Smooth muscle cell (in vitro differentiated cells): Measurements from ENCODE around the gene ORC1. TPM values are rescaled to one million over a fixed set of nuclear protein-coding genes. Genes with fewer than 3 reads are reported as not detected.

Experiments used
- DNase-seq: peaks from one replicate; lab custom pipeline; 2025; ENCODE audit not compliant: unreplicated experiment; lab: John Stamatoyannopoulos, UW
- H2AFZ ChIP-seq: fragments of 200-600 bp; sonication (generic); 2 replicates; pipeline ENCODE4 v1.6.0; 2016; ENCODE audit warnings: antibody characterized with exemption, low read depth, mild to moderate bottlenecking
- H3F3A ChIP-seq: fragments of 200-600 bp; sonication (generic); 2 replicates; pipeline ENCODE4 v1.6.0; 2017; ENCODE audit warnings: antibody characterized with exemption, low read depth
- H3K27ac ChIP-seq: fragments of 200-600 bp; sonication (generic); 2 replicates; pipeline ENCODE4 v1.5.1; 2016; ENCODE audit warnings: low read depth, mild to moderate bottlenecking
- H3K27me3 ChIP-seq: fragments of 200-600 bp; sonication (generic); 2 replicates; pipeline ENCODE4 v1.6.1; 2016; ENCODE audit warnings: low read depth, mild to moderate bottlenecking
- H3K36me3 ChIP-seq: fragments of 200-600 bp; sonication (generic); 2 replicates; pipeline ENCODE4 v1.5.1; 2016; ENCODE audit warnings: low read depth
- H3K4me1 ChIP-seq: fragments of 200-600 bp; sonication (generic); 2 replicates; pipeline ENCODE4 v1.5.1; 2016; ENCODE audit warnings: low read depth
- H3K4me2 ChIP-seq: fragments of 200-600 bp; sonication (generic); 2 replicates; pipeline ENCODE4 v1.6.0; 2016; ENCODE audit warnings: mild to moderate bottlenecking
- H3K4me3 ChIP-seq: fragments of 200-600 bp; sonication (generic); 2 replicates; pipeline ENCODE4 v1.5.1; 2016; ENCODE audit warnings: mild to moderate bottlenecking
- H3K79me2 ChIP-seq: fragments of 200-600 bp; sonication (generic); 2 replicates; pipeline ENCODE4 v1.6.0; 2016; ENCODE audit warnings: low read depth, mild to moderate bottlenecking
- H3K9ac ChIP-seq: fragments of 200-600 bp; sonication (generic); 2 replicates; pipeline ENCODE4 v1.6.0; 2016; ENCODE audit warnings: low read depth
- H3K9me3 ChIP-seq: fragments of 200-600 bp; sonication (generic); replicated peaks from 2 replicates; pipeline ENCODE4 v1.5.1; 2016; ENCODE audit warnings: low read depth
- H4K20me1 ChIP-seq: fragments of 200-600 bp; sonication (generic); 2 replicates; pipeline ENCODE4 v1.6.0; 2016; ENCODE audit warnings: low read depth
- CTCF ChIP-seq: fragments of 200-600 bp; sonication (generic); IDR thresholded peaks from 2 replicates; pipeline ENCODE4 v1.5.1; 2017; ENCODE audit warnings: borderline replicate concordance, mild to moderate bottlenecking, antibody characterized with exemption; ENCODE audit not compliant: insufficient read depth, poor library complexity, severe bottlenecking
- WGBS: methylation state at CpG from one replicate; pipeline ENCODE4 v1.1.7; 2016; ENCODE audit warnings: low lambda C conversion rate; 5-methylcytosine and 5-hydroxymethylcytosine counted together
- polyA plus RNA-seq: library from polyadenylated mRNA; unstranded; fragments of >200 nt; fragmentation: Nextera tagmentation; extraction: Ambion mirVana; gene quantifications from 2 replicates; pipeline ENCODE4 v1.2.1, GENCODE V29; 2016
- total RNA-seq: library from RNA; depleted of rRNA; stranded (reverse); fragments of >200 nt; gene quantifications from 2 replicates; pipeline ENCODE4 v1.2.3, GENCODE V29; 2014

Gene ORC1
- total RNA-seq (1.9 and 3.5 TPM in 2 replicates), polyA plus RNA-seq (1.9 and 2.5 TPM in 2 replicates)

- peaks cover 5% of the 10 kb centered on the region for H3F3A ChIP-seq
- TF ChIP-seq CTCF, result peak; percentile 46
- H3K4me1 ChIP-seq, result peaks cover 13% of the 10 kb centered on the region
- H3K4me2 ChIP-seq, result peak within 1 kb of the TSS; percentile 91
- H3K27me3 ChIP-seq, result no peaks in the 10 kb centered on the region
- peak within 1 kb of the TSS; percentile 68 for H3K4me3 ChIP-seq
- peaks cover 5% of the 10 kb centered on the region for H3K36me3 ChIP-seq
- H3K79me2 ChIP-seq, result peaks cover 42% of the 10 kb centered on the region
- H3K9me3 ChIP-seq, result no peaks in the 10 kb centered on the region
- H3K9ac ChIP-seq, result peak within 1 kb of the TSS; percentile 91
- H2AFZ ChIP-seq, result peak within 1 kb of the TSS; percentile 81
- under 1% methylated on average over 57 of the region's 57 CpGs for WGBS
- no peaks in the 10 kb centered on the region for H4K20me1 ChIP-seq
- DNase-seq, result peak; percentile 80
- peak within 1 kb of the TSS; percentile 89 for H3K27ac ChIP-seq
Observed at GRCh38 chr1:52404116-52404974, at the start of gene ORC1, which contains the start of gene PRPF38A. ORC1 (minus strand) TSS chr1:52404423; CDS start chr1:52402223, 2,200 bp downstream. PRPF38A (plus strand) TSS chr1:52404602; CDS start chr1:52404750, 148 bp downstream.

DNA sequence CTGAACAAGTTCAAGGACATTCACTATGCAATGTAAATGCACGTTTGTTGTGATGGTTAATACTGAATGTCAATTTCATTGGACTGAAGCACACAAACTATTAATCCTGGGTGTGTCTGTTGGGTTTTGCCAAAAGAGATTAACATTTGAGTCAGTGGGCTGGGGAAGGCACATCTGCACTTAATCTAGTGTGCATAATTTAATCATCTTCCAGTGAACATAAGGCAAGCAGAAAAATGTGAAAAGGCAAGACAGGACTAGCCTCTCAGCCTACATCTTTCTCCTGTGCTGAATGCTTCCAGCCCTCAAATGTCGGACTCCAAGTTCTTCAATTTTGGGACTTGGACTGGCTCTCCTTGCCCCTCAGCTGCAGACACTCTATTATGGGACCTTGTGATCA lies 40.2 kb upstream of the ORC1 start:
- Histone ChIP-seq H3K4me1 (no peaks in the 10 kb centered on the region), H2AFZ (no peak overlapping the region), H3K79me2 (no peaks in the 10 kb centered on the region), H3K4me2 (no peak overlapping the region), H3K9ac (no peak overlapping the region), H3K27me3 (no peaks in the 10 kb centered on the region), H3K9me3 (no peaks in the 10 kb centered on the region), H3K4me3 (no peak overlapping the region), H3K27ac (no peak overlapping the region), H3F3A (no peaks in the 10 kb centered on the region), H4K20me1 (peaks cover 3% of the 10 kb centered on the region), H3K36me3 (peaks cover 18% of the 10 kb centered on the region)
- DNase-seq, result no peak
- 89% methylated on average over 2 of the region's 2 CpGs for WGBS
- no peak for TF ChIP-seq CTCF

- no peaks in the 10 kb centered on the region for H3K9me3 ChIP-seq
- no peaks in the 10 kb centered on the region for H3K4me1 ChIP-seq
- no peaks in the 10 kb centered on the region for H4K20me1 ChIP-seq
- DNase-seq, result no peak
- H3K27me3 ChIP-seq, result no peaks in the 10 kb centered on the region
- H3K4me3 ChIP-seq, result no peak overlapping the region
- peaks cover under 1% of the 10 kb centered on the region for H3K36me3 ChIP-seq
- no peaks in the 10 kb centered on the region for H3F3A ChIP-seq
- 96% methylated on average over 4 of the region's 4 CpGs for WGBS
- no peak overlapping the region for H2AFZ ChIP-seq
- no peaks in the 10 kb centered on the region for H3K79me2 ChIP-seq
- no peak overlapping the region for H3K9ac ChIP-seq
- no peak overlapping the region for H3K27ac ChIP-seq
- TF ChIP-seq CTCF, result no peak
- no peak overlapping the region for H3K4me2 ChIP-seq
Observed at GRCh38 chr1:52439976-52440375, 35.8 kb upstream of the ORC1 start.
